ENCODE data around the gene PMAIP1. TPM values are rescaled to one million over a fixed set of nuclear protein-coding genes. Genes with fewer than 3 reads are reported as not detected.
"Not testable (repeated sequence)": the region's sequence is repeated elsewhere in the genome, so short reads cannot be mapped to it uniquely, and the experiment has no call there.

PMAIP1 gene
- 100 to 1,000 TPM in 1 of 2 donors, 10 to 100 TPM in 1; 52.6 to 105 TPM for total RNA-seq

- ATAC-seq (peak; percentile 74 to 79), DNase-seq (ENCODE audit: low spot score in 2 of 2) (peak; percentile 86 to 92)
- Mint-ChIP-seq H3K9me3 (no peaks in the 10 kb centered on the region), H3K36me3 (peaks cover 40 to 45% of the 10 kb centered on the region in 2 donors), H3K27ac (peak within 1 kb of the TSS; percentile 99 to 100)
Measured at GRCh38 chr18:59899298-59900221, at the start of gene PMAIP1. Gene PMAIP1, plus strand, starts transcription at chr18:59899996. Its CDS starts 182 bp downstream, at chr18:59900178.

- Mint-ChIP-seq H3K36me3 (no peaks in the 10 kb centered on the region), H3K27ac (no peak overlapping the region), H3K9me3 (no peaks in the 10 kb centered on the region)
- DNase-seq (ENCODE audit: low spot score in 2 of 2) (no peak), ATAC-seq (no peak)
Measured at GRCh38 chr18:59851784-59852399, 47.9 kb upstream of the PMAIP1 start.

- ATAC-seq = no peak
- Mint-ChIP-seq H3K36me3 (no peaks in the 10 kb centered on the region), H3K27ac (no peak overlapping the region), H3K9me3 (no peaks in the 10 kb centered on the region)
- no peak for DNase-seq (ENCODE audit: low spot score in 2 of 2)
Measured at GRCh38 chr18:59852548-59852947, 47.2 kb upstream of the PMAIP1 start.

- DNase-seq (ENCODE audit: low spot score in 2 of 2) (no peak), ATAC-seq (no peak)
- Mint-ChIP-seq H3K27ac (no peak overlapping the region), H3K36me3 (no peaks in the 10 kb centered on the region), H3K9me3 (no peaks in the 10 kb centered on the region)
Measured at GRCh38 chr18:59853380-59853779, 46.4 kb upstream of the PMAIP1 start.

- not testable (repeated sequence) for ATAC-seq; H3K27ac Mint-ChIP-seq; H3K9me3 Mint-ChIP-seq; DNase-seq (ENCODE audit: low spot score in 2 of 2); H3K36me3 Mint-ChIP-seq
Measured at GRCh38 chr18:59853988-59854387, 45.8 kb upstream of the PMAIP1 start.

GRCh38 chr18:59861009-59861408, 38.8 kb upstream of the PMAIP1 start:
- no peak for DNase-seq (ENCODE audit: low spot score in 2 of 2)
- no peaks in the 10 kb centered on the region for H3K9me3 Mint-ChIP-seq

GRCh38 chr18:59861963-59862819, 37.6 kb upstream of the PMAIP1 start:
- ATAC-seq = no peak
- H3K27ac Mint-ChIP-seq = no peak overlapping the region
- H3K9me3 Mint-ChIP-seq = no peaks in the 10 kb centered on the region
- no peaks in the 10 kb centered on the region for H3K36me3 Mint-ChIP-seq
- no peak for DNase-seq (ENCODE audit: low spot score in 2 of 2)

More at GRCh38 chr18:59861009-59861408, 38.8 kb upstream of the PMAIP1 start:
- no peak overlapping the region for H3K27ac Mint-ChIP-seq
- ATAC-seq = no peak
- H3K36me3 Mint-ChIP-seq = no peaks in the 10 kb centered on the region

- no peak overlapping the region for H3K27ac Mint-ChIP-seq
- DNase-seq (ENCODE audit: low spot score in 2 of 2) (no peak), ATAC-seq (no peak)
- H3K36me3 Mint-ChIP-seq = no peaks in the 10 kb centered on the region
- H3K9me3 Mint-ChIP-seq = no peaks in the 10 kb centered on the region
Measured at GRCh38 chr18:59865241-59865986, 34.4 kb upstream of the PMAIP1 start.

- no peaks in the 10 kb centered on the region for H3K9me3 Mint-ChIP-seq
- ATAC-seq = no peak
- no peak overlapping the region for H3K27ac Mint-ChIP-seq
- H3K36me3 Mint-ChIP-seq = no peaks in the 10 kb centered on the region
- no peak for DNase-seq (ENCODE audit: low spot score in 2 of 2)
Measured at GRCh38 chr18:59866551-59867269, 33.1 kb upstream of the PMAIP1 start.

GRCh38 chr18:59867337-59868104, 32.3 kb upstream of the PMAIP1 start:
- no peaks in the 10 kb centered on the region for H3K9me3 Mint-ChIP-seq
- H3K36me3 Mint-ChIP-seq = no peaks in the 10 kb centered on the region
- no peak for ATAC-seq
- DNase-seq (ENCODE audit: low spot score in 2 of 2) = no peak
- H3K27ac Mint-ChIP-seq = no peak overlapping the region

- ATAC-seq (no peak), DNase-seq (ENCODE audit: low spot score in 2 of 2) (no peak)
- no peaks in the 10 kb centered on the region for H3K36me3 Mint-ChIP-seq
- no peaks in the 10 kb centered on the region for H3K9me3 Mint-ChIP-seq
- H3K27ac Mint-ChIP-seq = no peak overlapping the region
Measured at GRCh38 chr18:59870623-59871130, 29.1 kb upstream of the PMAIP1 start.

- no peak for DNase-seq (ENCODE audit: low spot score in 2 of 2)
- Mint-ChIP-seq H3K9me3 (no peaks in the 10 kb centered on the region), H3K27ac (peak overlapping the region in 1 of 2 donors; percentile 29), H3K36me3 (no peaks in the 10 kb centered on the region)
- ATAC-seq = no peak
Measured at GRCh38 chr18:59871711-59872362, 28.0 kb upstream of the PMAIP1 start.

GRCh38 chr18:59873641-59874040, 26.2 kb upstream of the PMAIP1 start:
- Mint-ChIP-seq H3K27ac (no peak overlapping the region), H3K36me3 (no peaks in the 10 kb centered on the region), H3K9me3 (no peaks in the 10 kb centered on the region)
- no peak for DNase-seq (ENCODE audit: low spot score in 2 of 2)
- ATAC-seq = no peak

- ATAC-seq = no peak
- Mint-ChIP-seq H3K9me3 (no peaks in the 10 kb centered on the region), H3K36me3 (no peaks in the 10 kb centered on the region), H3K27ac (no peak overlapping the region)
- DNase-seq (ENCODE audit: low spot score in 2 of 2) = no peak
Measured at GRCh38 chr18:59874166-59874565, 25.6 kb upstream of the PMAIP1 start.

- DNase-seq (ENCODE audit: low spot score in 2 of 2) = no peak
- Mint-ChIP-seq H3K9me3 (no peaks in the 10 kb centered on the region), H3K27ac (no peak overlapping the region), H3K36me3 (no peaks in the 10 kb centered on the region)
- ATAC-seq = peak in 1 of 2 donors; percentile 52
Measured at GRCh38 chr18:59876310-59876626, 23.5 kb upstream of the PMAIP1 start.

Measured in activated naive CD4-positive, alpha-beta T cell treated with anti-CD3 and anti-CD28 coated beads, Interleukin-2, amount 50 U/mL, for 72 hours (primary cell).